Left kidney (tissue), 2 donors: ENCODE data around the gene CDC25B. TPM values are rescaled to one million over a fixed set of nuclear protein-coding genes. Genes with fewer than 3 reads are reported as not detected.

Source experiments
- DNase-seq: peaks from one replicate; pipeline ENCODE4 v3.0.0-alpha.2; 2013
- polyA plus RNA-seq: library from polyadenylated mRNA; unstranded; fragments of 120-200 nt; gene quantifications from one replicate; pipeline ENCODE4 v1.2.1, GENCODE V29; 2013; ENCODE audit not compliant: insufficient read length

Gene CDC25B
- polyA plus RNA-seq, 1 donor: 41.7 TPM

GRCh38 chr20:3763671-3764601 lies 32.2 kb upstream of the CDC25B start:
- no peak for DNase-seq

- DNase-seq: no peak
Measured at GRCh38 chr20:3764659-3765058, 31.5 kb upstream of the CDC25B start.

- no peak for DNase-seq
Measured at GRCh38 chr20:3765171-3765882, 30.8 kb upstream of the CDC25B start.

GRCh38 chr20:3766422-3767109 lies 29.5 kb upstream of the CDC25B start:
- no peak for DNase-seq

GRCh38 chr20:3767110-3767426 lies 29.0 kb upstream of the CDC25B start:
- DNase-seq: no peak

GRCh38 chr20:3767427-3768341 lies 28.4 kb upstream of the CDC25B start, which contains the start of gene ADISSP:
TSS of gene ADISSP (minus strand) at chr20:3767753. CDS start at chr20:3760100, 7,653 bp downstream.
- DNase-seq: peak; percentile 97

GRCh38 chr20:3768342-3769130 lies 27.6 kb upstream of the CDC25B start:
- DNase-seq: peak; percentile 71

GRCh38 chr20:3771552-3772058 lies 24.5 kb upstream of the CDC25B start:
- no peak for DNase-seq

- DNase-seq: no peak
Measured at GRCh38 chr20:3775457-3776108, 20.5 kb upstream of the CDC25B start.

GRCh38 chr20:3777381-3777715 lies 18.8 kb upstream of the CDC25B start:
- DNase-seq: no peak

GRCh38 chr20:3777716-3778629 lies 18.1 kb upstream of the CDC25B start:
- no peak for DNase-seq

- no peak for DNase-seq
Measured at GRCh38 chr20:3778976-3779375, 17.1 kb upstream of the CDC25B start.

- DNase-seq: peak; percentile 93
Measured at GRCh38 chr20:3781153-3781910, 14.8 kb upstream of the CDC25B start, which contains the start of gene SPEF1. TSS of gene SPEF1 (minus strand) at chr20:3781448. CDS start at chr20:3781287, 161 bp downstream.

GRCh38 chr20:3782597-3782996 lies 13.5 kb upstream of the CDC25B start:
- no peak for DNase-seq

GRCh38 chr20:3783068-3783489 lies 13.0 kb upstream of the CDC25B start:
- no peak for DNase-seq

- DNase-seq: no peak
Measured at GRCh38 chr20:3783511-3784195, 12.5 kb upstream of the CDC25B start.

- no peak for DNase-seq
Measured at GRCh38 chr20:3784216-3784853, 11.8 kb upstream of the CDC25B start.
